Activated CD4-positive, alpha-beta T cell treated with anti-CD3 and anti-CD28 coated beads, Interleukin-2, amount 50 U/mL, for 24 hours (primary cell): Measurements from ENCODE around the gene RNF181.
"Not testable (repeated sequence)": the region's sequence is repeated elsewhere in the genome, so short reads cannot be mapped to it uniquely, and the experiment has no call there.

Source experiments
- DNase-seq, 2 donors: peaks; one replicate each; pipeline ENCODE4 v3.0.0-alpha.2; 2020; ENCODE audit warnings: low read depth in 1 of 2, low spot score in 1 of 2

The RNF181 gene

DNA sequence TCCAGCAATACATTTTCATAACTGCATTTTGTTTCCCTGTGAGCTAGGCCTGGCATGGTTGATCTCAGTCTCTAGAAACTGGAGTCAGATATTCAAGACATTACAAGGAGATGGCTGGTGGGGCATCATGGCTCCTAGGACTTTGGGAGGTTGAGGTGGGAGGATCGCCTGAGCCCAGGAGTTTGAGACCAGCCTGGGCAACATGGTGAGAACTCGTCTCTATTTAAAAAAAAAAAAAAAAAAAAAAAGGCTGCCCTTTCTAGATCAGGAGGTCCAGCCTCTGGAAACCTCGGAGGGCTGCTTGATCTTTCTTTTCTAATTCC is 18.5 kb upstream of the RNF181 start:
- DNase-seq: no peak

DNA sequence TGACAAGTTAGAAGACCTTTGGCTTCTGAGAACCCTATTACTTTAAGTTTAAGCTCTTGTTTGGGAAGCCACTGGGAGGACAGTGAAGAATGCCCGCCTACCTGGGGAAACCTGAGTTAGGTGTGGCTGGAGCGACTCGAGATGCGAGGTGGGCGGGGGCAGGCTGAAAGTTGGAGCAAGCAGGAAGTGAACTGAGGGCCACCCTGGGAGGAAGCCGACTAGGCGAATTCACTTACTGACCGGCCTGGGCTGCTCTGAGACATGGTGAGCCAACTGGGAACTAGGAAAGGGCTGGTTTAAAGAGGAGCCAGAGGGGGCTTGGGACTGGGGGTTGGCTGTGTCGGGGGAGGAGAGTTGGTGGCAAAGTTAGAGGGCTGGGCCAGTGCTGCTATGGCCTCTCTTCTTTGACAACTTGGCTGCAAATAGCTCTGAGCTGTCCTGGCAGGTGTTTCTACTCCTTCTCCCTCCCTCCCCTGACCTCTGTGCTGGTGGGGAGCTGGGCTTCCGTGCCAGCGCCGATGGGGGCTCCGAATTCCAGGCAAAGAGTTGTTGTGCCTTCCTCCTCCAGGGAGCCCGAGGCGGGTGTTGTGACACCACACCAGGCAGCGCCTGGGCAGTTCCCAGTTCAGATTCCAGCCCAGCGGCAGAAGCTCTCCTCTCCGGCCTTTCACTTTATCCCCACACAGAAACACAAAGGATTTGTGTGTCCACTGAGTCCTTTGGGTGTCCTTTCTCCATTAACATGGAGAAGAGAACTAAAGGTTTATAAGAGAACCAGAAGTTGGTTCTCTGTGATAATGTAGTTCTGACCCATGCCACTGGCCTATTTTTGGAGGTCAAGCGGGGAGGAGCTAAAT is 17.9 kb upstream of the RNF181 start, which contains the start of gene VAMP8:
Gene VAMP8 (plus strand): TSS at position 201 of the 857 bp plus-strand sequence. CDS start 61 bp downstream, at position 262.
- DNase-seq: peak in 1 of 2 donors; percentile 42

DNA sequence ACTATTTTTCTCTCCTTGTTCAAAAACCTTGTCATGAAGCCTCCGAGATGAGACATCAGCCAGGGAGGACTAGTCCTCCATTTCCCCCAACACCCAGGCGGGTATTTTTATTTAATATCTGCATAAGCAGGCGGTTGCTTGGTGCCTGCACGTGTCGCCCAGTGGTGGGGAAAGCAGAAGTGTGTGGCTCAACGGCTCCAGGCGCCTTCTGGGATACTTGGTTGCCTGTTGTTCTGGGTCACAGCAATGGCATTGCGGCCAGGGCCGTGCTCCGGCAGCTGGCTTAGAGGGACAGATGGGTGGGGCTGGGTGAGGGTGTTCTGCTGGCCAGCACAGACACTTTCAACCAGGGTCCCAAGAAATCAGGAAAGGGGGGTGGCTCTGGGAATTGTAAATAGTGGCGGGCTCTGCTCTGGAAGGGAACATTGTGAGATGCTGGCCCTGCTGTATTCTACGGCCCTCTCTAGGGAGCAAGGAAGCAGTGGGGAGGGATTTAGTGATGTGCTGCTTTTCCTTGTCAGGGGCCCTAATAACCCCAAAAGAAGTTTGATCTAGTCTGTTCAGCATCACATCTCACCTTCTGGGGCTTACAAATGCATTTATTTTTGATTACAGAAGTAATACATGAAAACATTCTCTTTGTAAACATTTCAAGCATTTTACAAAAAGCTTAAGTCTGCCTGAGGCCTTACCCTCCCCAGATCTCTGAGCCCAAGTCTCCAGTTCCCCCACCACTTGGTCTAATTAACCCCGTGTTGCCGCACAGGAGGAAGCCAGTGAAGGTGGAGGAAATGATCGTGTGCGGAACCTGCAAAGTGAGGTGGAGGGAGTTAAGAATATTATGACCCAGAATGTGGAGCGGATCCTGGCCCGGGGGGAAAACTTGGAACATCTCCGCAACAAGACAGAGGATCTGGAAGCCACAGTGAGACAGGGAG is 17.0 kb upstream of the RNF181 start:
- DNase-seq: no peak

- no peak for DNase-seq
Observed at GRCh38 chr2:85579266-85579935, 16.1 kb upstream of the RNF181 start.

GRCh38 chr2:85580206-85580605 is 15.3 kb upstream of the RNF181 start:
- no peak for DNase-seq

- no peak for DNase-seq
Observed at GRCh38 chr2:85582492-85582891, 13.1 kb upstream of the RNF181 start.

DNA sequence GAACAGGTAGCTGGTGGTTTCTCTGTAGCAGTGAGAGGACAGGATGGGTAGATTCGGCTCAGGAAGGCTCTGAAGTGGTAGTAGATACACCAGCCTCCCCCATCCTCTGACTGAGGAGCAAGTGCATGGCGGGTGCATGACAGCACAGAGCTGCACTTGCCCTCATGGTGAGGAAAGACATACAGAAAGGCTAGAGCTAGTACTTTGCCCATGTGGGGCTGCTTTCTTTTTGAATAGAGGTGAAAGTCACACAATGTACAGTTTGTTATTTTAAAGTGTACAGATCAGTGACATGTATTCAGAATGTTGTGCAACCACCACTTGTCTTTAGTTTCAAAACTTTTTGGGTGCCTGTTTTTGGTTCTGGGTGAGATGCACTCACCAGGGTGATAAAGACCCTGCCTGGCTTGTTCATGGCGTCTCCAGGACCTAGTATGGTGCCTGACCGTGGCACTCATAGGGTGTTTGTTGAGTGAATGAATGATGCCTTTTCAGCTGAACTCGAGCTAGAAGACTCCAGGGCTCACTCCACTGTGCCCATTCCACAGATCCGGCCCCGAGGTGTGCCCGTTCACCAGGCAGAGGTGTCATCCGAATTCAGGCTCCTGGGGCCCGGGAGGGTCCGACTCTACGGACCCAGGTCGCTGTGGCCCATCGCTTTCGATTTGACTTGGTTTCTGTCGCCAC is 11.7 kb upstream of the RNF181 start:
- no peak for DNase-seq

DNA sequence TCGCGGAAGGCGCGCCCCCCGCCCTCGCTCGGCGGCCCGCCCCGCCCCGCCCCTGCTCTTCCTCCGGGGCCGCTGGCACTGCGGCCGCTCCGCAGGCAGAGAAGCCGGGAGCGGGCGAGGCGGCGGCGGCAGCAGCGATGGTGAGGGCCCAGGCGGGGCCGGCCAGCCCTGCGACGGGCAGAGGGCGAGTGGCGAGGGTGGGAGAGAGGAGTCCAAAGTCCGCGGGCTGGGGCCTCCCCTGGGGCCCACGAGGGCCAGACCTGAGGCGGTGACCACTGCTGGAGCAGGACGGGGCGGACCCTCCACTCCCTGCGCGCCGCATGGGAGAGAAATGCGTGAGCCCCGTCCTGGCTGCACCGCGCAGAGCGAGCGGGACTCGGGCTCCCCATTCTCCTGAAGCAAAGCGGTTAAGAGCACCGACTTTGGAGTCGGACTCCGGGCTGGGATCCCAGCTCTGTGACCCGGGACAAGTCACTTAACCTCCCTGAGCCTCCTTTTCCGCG is 11.1 kb upstream of the RNF181 start, which contains the start of gene VAMP5:
Gene VAMP5 (plus strand): TSS at position 78 of the 503 bp plus-strand sequence. CDS start 60 bp downstream, at position 138.
- no peak for DNase-seq

GRCh38 chr2:85584857-85585780 is 10.4 kb upstream of the RNF181 start:
- no peak for DNase-seq

- no peak for DNase-seq
Observed at GRCh38 chr2:85585781-85586105, 9.8 kb upstream of the RNF181 start.

DNA sequence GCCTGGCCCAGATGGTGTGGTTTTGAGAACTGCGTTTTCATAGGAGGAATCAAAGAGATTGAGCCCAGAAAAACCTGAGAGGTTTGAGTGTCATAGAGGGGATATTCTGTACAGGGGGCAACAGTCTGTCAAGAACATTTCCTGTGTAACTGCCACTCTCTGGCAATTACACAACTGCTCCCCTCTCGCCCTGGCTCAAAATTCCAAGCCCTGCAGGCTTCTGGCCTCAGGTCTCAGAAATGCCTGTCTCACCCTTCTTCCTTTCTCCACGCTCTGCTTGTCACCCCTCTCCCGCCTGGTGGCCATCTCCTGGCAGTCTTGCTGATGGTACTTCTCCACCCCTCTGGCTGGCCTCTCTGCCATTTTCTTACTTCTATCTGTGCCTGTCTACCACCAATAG is 7.3 kb upstream of the RNF181 start:
- no peak for DNase-seq

GRCh38 chr2:85588645-85589044 is 6.9 kb upstream of the RNF181 start:
- no peak for DNase-seq

DNA sequence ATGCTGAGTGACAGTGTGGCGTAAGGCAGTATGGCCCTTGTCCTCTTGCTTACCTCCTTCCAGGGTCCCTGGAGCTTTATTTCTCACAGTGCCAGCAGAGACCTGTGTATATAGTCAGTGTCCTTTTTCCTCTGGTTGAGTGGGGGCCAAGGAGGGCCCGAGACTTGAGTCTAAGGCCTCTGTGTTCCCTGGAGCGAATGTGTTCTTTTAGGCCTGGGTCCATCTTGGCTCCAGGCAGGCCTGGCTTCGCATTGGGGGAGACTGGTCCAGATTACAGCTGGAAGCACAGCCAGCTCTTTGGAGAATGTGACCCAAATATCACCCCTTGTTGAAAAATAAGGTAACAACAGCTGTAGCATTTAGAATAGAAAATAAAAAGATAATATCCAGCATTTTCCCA is 6.4 kb upstream of the RNF181 start:
- DNase-seq: no peak

DNA sequence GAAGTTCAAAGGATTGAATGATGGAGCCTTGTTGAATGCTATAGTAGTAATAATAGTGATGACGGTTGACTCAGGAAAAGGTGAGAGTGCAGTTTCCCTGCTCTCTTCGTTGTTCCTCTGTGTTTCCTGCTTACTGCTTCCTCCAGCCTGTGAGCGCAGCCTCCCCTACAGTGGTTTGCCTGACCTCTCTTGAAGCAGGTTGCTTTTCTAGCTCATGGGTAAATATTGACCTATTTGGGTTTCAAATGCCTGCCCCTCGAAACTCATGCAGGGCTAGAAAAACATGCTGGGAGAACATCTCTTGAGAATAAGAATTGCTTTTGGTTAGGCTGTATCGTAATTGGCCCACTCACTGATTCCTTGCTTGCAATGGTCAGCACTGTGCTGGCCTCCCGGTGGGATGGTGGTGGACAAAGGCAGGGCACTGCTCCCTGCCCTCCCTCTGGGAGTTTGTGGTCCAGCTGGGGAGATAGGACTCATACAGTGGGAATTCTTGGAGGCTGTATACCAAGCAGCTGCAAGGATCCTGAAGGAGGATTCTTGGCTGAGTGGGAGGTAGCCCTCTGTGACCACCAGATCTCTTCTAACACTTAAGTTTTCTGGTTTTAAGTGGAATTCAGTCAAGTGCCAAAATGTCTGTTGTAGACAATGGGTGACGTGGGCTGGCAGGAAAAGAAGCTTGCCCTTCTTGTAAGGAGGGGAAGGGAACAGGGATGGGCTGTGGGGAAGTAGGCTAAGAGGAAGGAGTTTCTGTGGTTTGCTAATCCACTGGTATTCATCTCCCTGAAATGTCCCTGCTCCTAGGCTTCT is 5.4 kb upstream of the RNF181 start:
- DNase-seq: no peak

DNA sequence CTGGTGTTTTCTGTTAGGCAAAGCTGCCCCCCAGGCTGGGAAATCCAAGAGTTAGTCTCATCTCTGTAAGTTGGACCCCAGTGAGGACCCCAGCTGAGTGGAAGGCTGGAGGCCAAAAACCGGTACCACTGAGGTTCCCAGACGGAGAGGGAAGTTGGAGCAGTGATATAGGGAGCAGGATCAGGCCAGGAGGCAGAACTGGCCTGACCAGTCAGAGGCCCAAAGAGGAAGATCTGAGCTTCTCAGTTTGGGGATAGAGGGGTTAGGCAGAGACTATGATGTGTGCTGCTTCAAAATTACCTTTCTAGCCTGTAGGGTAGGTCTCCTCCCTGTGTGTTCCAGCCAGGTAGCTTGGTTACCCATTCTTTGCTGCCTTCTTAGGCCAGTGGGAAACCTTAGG is 4.6 kb upstream of the RNF181 start:
- no peak for DNase-seq

GRCh38 chr2:85591563-85591962 is 4.0 kb upstream of the RNF181 start:
- DNase-seq: no peak

DNA sequence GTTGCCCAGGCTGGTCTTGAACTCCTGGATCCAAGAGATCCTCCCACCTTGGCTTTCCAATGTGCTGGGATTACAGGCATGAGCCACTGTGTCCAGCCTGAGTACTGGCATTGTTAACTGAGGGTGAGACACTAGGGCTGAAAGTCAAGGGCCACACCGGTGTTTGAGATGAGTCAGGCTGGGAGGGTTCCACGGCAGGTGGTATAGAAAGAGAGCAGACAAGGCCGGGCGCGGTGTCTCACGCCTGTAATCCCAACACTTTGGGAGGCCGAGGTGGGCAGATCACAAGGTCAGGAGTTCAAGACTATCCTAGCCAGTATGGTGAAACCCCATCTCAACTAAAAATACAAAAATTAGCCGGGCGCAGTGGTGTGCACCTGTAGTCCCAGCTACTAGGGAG is 3.2 kb upstream of the RNF181 start:
- DNase-seq: not testable (repeated sequence)

GRCh38 chr2:85593023-85593422 is 2.5 kb upstream of the RNF181 start:
- no peak for DNase-seq
